Measurements from ENCODE around the gene GON4L.
"Not testable (repeated sequence)": the region's sequence is repeated elsewhere in the genome, so short reads cannot be mapped to it uniquely, and the experiment has no call there.

GRCh38 chr1:155718524-155719115 lies 138.4 kb downstream of the GON4L start:
- not testable (repeated sequence) for TF ChIP-seq MXI1 (IDR thresholded peaks at IDR 0.05; ENCODE audit: borderline replicate concordance, low read depth, low read length); USF2 (IDR thresholded peaks at IDR 0.05; ENCODE audit: low read depth, low read length); CTCF (conservative IDR thresholded peaks at IDR 0.05; ENCODE audit: low read depth, low read length); RAD21 (IDR thresholded peaks at IDR 0.05; ENCODE audit: low read length); POLR2A (IDR thresholded peaks at IDR 0.05; ENCODE audit: low read depth, low read length); MAZ (IDR thresholded peaks at IDR 0.05; ENCODE audit: borderline replicate concordance, low read depth, low read length); CHD1 (IDR thresholded peaks at IDR 0.05; ENCODE audit: low read depth, low read length); RFX5 (IDR thresholded peaks at IDR 0.05; ENCODE audit: low read depth, low read length); ELK1 (IDR thresholded peaks at IDR 0.05; ENCODE audit: borderline replicate concordance, low read depth, low read length)

All from IMR-90 (cell line).